ENCODE measurements around the gene LRRC63. TPM values are rescaled to one million over a fixed set of nuclear protein-coding genes. Genes with fewer than 3 reads are reported as not detected.

Gene LRRC63
- total RNA-seq, 4 donors from 2014 or later, result 0.11 to 0.13 TPM; not detected in 2

- Histone ChIP-seq H3K27ac (no peak overlapping the region), H3K4me3 (replicated peaks in 1 of 3) (no peak overlapping the region), H3K36me3 (no peaks in the 10 kb centered on the region), H3K9me3 (no peaks in the 10 kb centered on the region), H3K27me3 (no peaks in the 10 kb centered on the region), H3K4me1 (peaks cover 0 to 3% of the 10 kb centered on the region in 2 donors)
- no peak for DNase-seq
- WGBS, 2 donors, result 70 to 72% methylated on average over 3 of the region's 3 CpGs
- intact Hi-C loops (cut with DNase I), result no loop called here
- no peak for TF ChIP-seq POLR2A (IDR thresholded peaks at IDR 0.05)
- no peak for TF ChIP-seq CTCF (IDR thresholded peaks at IDR 0.05)
Measured at GRCh38 chr13:46296921-46297320, 85.2 kb downstream of the LRRC63 start.

GRCh38 chr13:46297361-46297811 is 85.7 kb downstream of the LRRC63 start:
- H3K27ac ChIP-seq, result no peak overlapping the region
- H3K4me3 ChIP-seq (replicated peaks in 1 of 3), result no peak overlapping the region
- no peak for TF ChIP-seq CTCF (IDR thresholded peaks at IDR 0.05)
- TF ChIP-seq POLR2A (IDR thresholded peaks at IDR 0.05), result no peak
- no peak for DNase-seq
- 67 to 70% methylated on average over 3 of the region's 3 CpGs for WGBS, 2 donors
- intact Hi-C loops (cut with DNase I), result no loop called here
- H3K36me3 ChIP-seq, result no peaks in the 10 kb centered on the region
- H3K4me1 ChIP-seq, result peaks cover 0 to 3% of the 10 kb centered on the region in 2 donors
- H3K27me3 ChIP-seq, result no peaks in the 10 kb centered on the region
- H3K9me3 ChIP-seq, result no peaks in the 10 kb centered on the region

GRCh38 chr13:46303742-46304385 is 92.1 kb downstream of the LRRC63 start:
- no peak overlapping the region for H3K4me3 ChIP-seq (replicated peaks in 1 of 3)
- 76 to 77% methylated on average over 7 of the region's 7 CpGs for WGBS, 2 donors
- H3K27ac ChIP-seq, result no peak overlapping the region
- no peaks in the 10 kb centered on the region for H3K36me3 ChIP-seq
- no peaks in the 10 kb centered on the region for H3K27me3 ChIP-seq
- intact Hi-C loops (cut with DNase I), result no loop called here
- no peak for DNase-seq
- no peaks in the 10 kb centered on the region for H3K4me1 ChIP-seq
- TF ChIP-seq POLR2A (IDR thresholded peaks at IDR 0.05), result no peak
- TF ChIP-seq CTCF (IDR thresholded peaks at IDR 0.05), result no peak
- H3K9me3 ChIP-seq, result no peaks in the 10 kb centered on the region

- Histone ChIP-seq H3K4me3 (replicated peaks in 1 of 3) (no peak overlapping the region), H3K4me1 (no peaks in the 10 kb centered on the region), H3K9me3 (no peaks in the 10 kb centered on the region), H3K27me3 (no peaks in the 10 kb centered on the region), H3K27ac (no peak overlapping the region), H3K36me3 (no peaks in the 10 kb centered on the region)
- WGBS, 2 donors, result 87% methylated on average over 3 of the region's 3 CpGs
- TF ChIP-seq CTCF (IDR thresholded peaks at IDR 0.05) (no peak), POLR2A (IDR thresholded peaks at IDR 0.05) (no peak)
- intact Hi-C loops (cut with DNase I), result no loop called here
- no peak for DNase-seq
Measured at GRCh38 chr13:46304546-46304945, 92.8 kb downstream of the LRRC63 start.

GRCh38 chr13:46307554-46307953 is 95.8 kb downstream of the LRRC63 start:
- H3K9me3 ChIP-seq, result no peaks in the 10 kb centered on the region
- intact Hi-C loops (cut with DNase I), result no loop called here
- 86 to 100% methylated on average over 1 of the region's 1 CpG for WGBS, 2 donors

More at GRCh38 chr13:46307554-46307953, 95.8 kb downstream of the LRRC63 start:
- Histone ChIP-seq H3K4me1 (no peaks in the 10 kb centered on the region), H3K27ac (no peak overlapping the region), H3K27me3 (no peaks in the 10 kb centered on the region), H3K4me3 (replicated peaks in 1 of 3) (no peak overlapping the region), H3K36me3 (no peaks in the 10 kb centered on the region)
- DNase-seq, result no peak
- no peak for TF ChIP-seq POLR2A (IDR thresholded peaks at IDR 0.05)
- no peak for TF ChIP-seq CTCF (IDR thresholded peaks at IDR 0.05)

Measured in thyroid gland (tissue), 4 donors.